GM12878 (cell line): Measurements from ENCODE around the gene EGFR. TPM values are rescaled to one million over a fixed set of nuclear protein-coding genes. Genes with fewer than 3 reads are reported as not detected.

Experiments
- ATAC-seq: fragments of 200-7000 bp; cut with Tn5 transposase; 3 replicates; pipeline ENCODE4 v1.9.1; 2020; ENCODE audit warnings: mild to moderate bottlenecking, moderate library complexity
- BruUV-seq: library from RNA; stranded (reverse); fragments of 400-500 nt; replicated peaks from 2 replicates; lab custom pipeline; 2021; lab: Mats Ljungman, UMichigan
- CTCF ChIA-PET: fragments of 300-600 bp; sonication (Branson Sonifier 250); formaldehyde crosslinking; extraction: SDS; loops from one replicate; lab custom pipeline; 2021; ENCODE audit warnings: inconsistent platforms; lab: Yijun Ruan, JAX
- POLR2A ChIA-PET: fragments of 350-600 bp; formaldehyde crosslinking; extraction: SDS; loops from one replicate; lab custom pipeline; 2021; ENCODE audit warnings: inconsistent platforms; lab: Charles Lee
- RAD21 ChIA-PET: fragments of 300-600 bp; sonication (Branson Sonifier 250); formaldehyde crosslinking; loops from one replicate; lab custom pipeline; 2023; ENCODE audit warnings: antibody characterized with exemption; ENCODE audit not compliant: unreplicated experiment; lab: Charles Lee
- SMC1A ChIA-PET: fragments of 300-600 bp; sonication (Branson Sonifier 250); formaldehyde crosslinking; loops from one replicate; lab custom pipeline; 2023; ENCODE audit not compliant: unreplicated experiment, uncharacterized antibody; lab: Charles Lee
- DNase-seq: peaks from one replicate; pipeline ENCODE4 v3.0.0-alpha.2; 2011; ENCODE audit warnings: low read depth, low spot score
- FAIRE-seq: peaks from 3 replicates; lab custom pipeline; 2011; peaks lifted over from hg19 to GRCh38; lab: Jason Lieb, UNC
- H2AFZ ChIP-seq: 2 replicates; pipeline ENCODE4 v1.6.0; 2011; ENCODE audit warnings: low read depth, low read length, control low read depth; ENCODE audit not compliant: control insufficient read depth
- H3K27ac ChIP-seq: 2 replicates; pipeline ENCODE4 v1.5.1; 2011; ENCODE audit warnings: control low read depth; ENCODE audit not compliant: control insufficient read depth, insufficient read depth
- H3K27me3 ChIP-seq, 2 experiments: replicated peaks in 1 of 2; 2 replicates each; pipeline versions ENCODE4 v1.6.0 to v1.6.1; 2011; ENCODE audit warnings: low read length in 1 of 2; ENCODE audit not compliant: control insufficient read depth in 2 of 2, insufficient read depth in 2 of 2
- H3K36me3 ChIP-seq, 2 experiments: 2 replicates each; pipeline ENCODE4 v1.5.1; 2011; ENCODE audit warnings: low read length in 1 of 2; ENCODE audit not compliant: control insufficient read depth in 2 of 2, insufficient read depth in 2 of 2
- H3K4me1 ChIP-seq: 2 replicates; pipeline ENCODE4 v1.6.1; 2011; ENCODE audit warnings: mild to moderate bottlenecking, low read length, moderate library complexity, mixed read lengths; ENCODE audit not compliant: control insufficient read depth, insufficient read depth
- H3K4me2 ChIP-seq: 2 replicates; pipeline ENCODE4 v1.6.0; 2011; ENCODE audit warnings: control low read depth; ENCODE audit not compliant: control insufficient read depth, insufficient read depth
- H3K4me3 ChIP-seq: fragments of 200-600 bp; sonication (generic); 2 replicates; pipeline ENCODE4 v1.5.1; 2016
- H3K79me2 ChIP-seq: 2 replicates; pipeline ENCODE4 v1.6.0; 2011; ENCODE audit warnings: low read length; ENCODE audit not compliant: control insufficient read depth, insufficient read depth
- H3K9ac ChIP-seq: 2 replicates; pipeline ENCODE4 v1.8.0; 2011; ENCODE audit warnings: low read length, control low read depth, mixed read lengths; ENCODE audit not compliant: control insufficient read depth, insufficient read depth
- H3K9me3 ChIP-seq: replicated peaks from 3 replicates; pipeline ENCODE4 v1.5.1; 2011; ENCODE audit warnings: mild to moderate bottlenecking, low read length; ENCODE audit not compliant: control insufficient read depth, insufficient read depth
- H4K20me1 ChIP-seq: 2 replicates; pipeline ENCODE4 v1.6.0; 2011; ENCODE audit not compliant: control insufficient read depth, insufficient read depth
- BHLHE40 ChIP-seq, 2 experiments: fragments of 450-650 bp in 1 of 2; IDR thresholded peaks; 2 replicates each; pipeline ENCODE4 v1.6.1; 2011 to 2017; ENCODE audit warnings: low read depth in 2 of 2, borderline replicate concordance in 1 of 2, improper control_type of control experiment in 1 of 2, low read length in 1 of 2, mild to moderate bottlenecking in 1 of 2
- CBX5 ChIP-seq: sonication (generic); IDR thresholded peaks from 2 replicates; pipeline ENCODE4 v1.6.1; 2016; ENCODE audit warnings: low read depth, moderate library complexity, mild to moderate bottlenecking, inconsistent platforms
- E2F4 ChIP-seq: IDR thresholded peaks from 2 replicates; pipeline ENCODE4 v1.6.1; 2012; ENCODE audit warnings: low read depth, low read length, improper control_type of control experiment
- POLR2AphosphoS5 ChIP-seq: IDR thresholded peaks from 2 replicates; pipeline ENCODE4 v1.6.1; 2011; ENCODE audit warnings: mild to moderate bottlenecking, low read length, inconsistent platforms
- TARDBP ChIP-seq: IDR thresholded peaks from 2 replicates; pipeline ENCODE4 v1.6.1; 2016; ENCODE audit warnings: borderline replicate concordance
- ZNF274 ChIP-seq: IDR thresholded peaks from one replicate; pipeline ENCODE4 v1.8.0; 2011; ENCODE audit not compliant: insufficient read length, insufficient read depth
- ZSCAN29 ChIP-seq: fragments of 450-650 bp; IDR thresholded peaks from 2 replicates; pipeline ENCODE4 v1.6.1; 2017; ENCODE audit warnings: mild to moderate bottlenecking, moderate library complexity
- WGBS: methylation state at CpG from one replicate; pipeline ENCODE4 v1.1.6; 2016; ENCODE audit warnings: low lambda C conversion rate; ENCODE audit not compliant: insufficient replicate concordance, insufficient coverage; ENCODE audit errors: missing lambda C conversion rate; 5-methylcytosine and 5-hydroxymethylcytosine counted together
- in situ Hi-C: fragments of 300-500 bp; cut with MboI; formaldehyde crosslinking; loops from 9 replicates; pipeline ENCODE4 v1.14.3; 2018; ENCODE audit warnings: mixed read lengths
- intact Hi-C: fragments of 100-400 bp; cut with micrococcal nuclease; formaldehyde crosslinking; loops from one replicate; pipeline ENCODE4 v1.14.2; 2022; ENCODE audit not compliant: unreplicated experiment
- polyA plus RNA-seq, 11 experiments: library from polyadenylated mRNA; depleted of rRNA in 4 of 11; unstranded in 6 of 11; stranded (reverse) in 5 of 11; fragments of >200 nt; fragmentation: Nextera tagmentation in 4 of 11; fragmentation: Illumina TruSeq in 1 of 11; extraction: Ambion mirVana in 4 of 11; extraction: Trizol in 1 of 11; gene quantifications; 1 replicate in 1 of 11; 2 replicates in 10 of 11; pipeline versions ENCODE4 v1.2.1 to v1.2.3, GENCODE V29; 2011 to 2016; ENCODE audit warnings: inconsistent platforms in 2 of 11, missing spikeins in 2 of 11, low read depth in 1 of 11
- total RNA-seq, 4 experiments: library from RNA; depleted of rRNA in 3 of 4; stranded (reverse); fragments of >200 nt in 3 of 4; fragmentation: Illumina TruSeq in 1 of 4; extraction: Trizol in 1 of 4; gene quantifications; 2 replicates each; pipeline versions ENCODE4 v1.2.1 to v1.2.3, GENCODE V29; 2013 to 2021

EGFR gene
- total and polyA plus RNA-seq, 10 of the 15 experiments (the other 5 are each of a cell fraction or from before 2014, with no cell fraction given), result 0.01 to 0.31 TPM; not detected in 8

DNA sequence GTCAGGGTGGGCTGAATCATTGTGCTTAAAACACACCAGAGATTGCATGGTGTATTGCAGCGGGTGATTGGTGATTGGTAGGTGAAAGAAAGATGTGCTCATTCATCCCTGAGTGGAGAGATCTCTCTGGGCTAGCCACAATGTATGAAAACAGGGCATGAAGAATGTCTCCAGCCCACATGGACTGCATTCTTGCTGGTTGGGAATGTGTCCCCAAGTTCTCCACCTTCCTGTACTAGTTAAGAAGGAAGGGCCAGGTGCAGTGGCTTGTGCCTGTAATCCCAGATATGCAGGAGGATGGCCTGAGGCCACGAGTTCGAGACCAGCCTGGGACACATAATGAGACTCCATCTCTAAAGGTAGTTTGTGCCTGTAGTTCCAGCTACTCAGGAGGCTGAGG lies 232.5 kb downstream of the EGFR start (continued):
- no peak for TF ChIP-seq BHLHE40 (IDR thresholded peaks at IDR 0.05; ENCODE audit: borderline replicate concordance in 1 of 2, low read depth in 2 of 2, low read length in 1 of 2)

DNA sequence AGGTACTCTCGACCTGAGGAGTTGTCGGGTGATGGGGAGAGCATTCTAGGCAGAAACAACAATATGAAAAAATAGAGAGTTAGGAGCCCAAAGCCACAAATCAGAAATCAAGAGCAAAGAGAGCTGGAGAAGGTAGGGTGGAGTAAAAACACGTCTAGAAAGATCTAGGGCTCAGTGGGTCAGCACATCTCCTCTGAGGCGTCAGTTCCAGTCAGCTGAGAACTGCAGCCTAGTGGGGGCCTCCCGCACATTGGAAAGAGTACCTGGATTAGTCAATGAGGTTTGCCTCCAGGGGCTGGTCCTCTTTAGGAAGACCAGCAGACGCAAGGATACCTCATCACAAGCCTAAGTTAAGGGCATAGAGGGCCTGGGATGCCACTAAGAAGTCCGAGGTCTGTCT lies 233.1 kb downstream of the EGFR start:
- Histone ChIP-seq H3K4me1 (peaks cover 4% of the 10 kb centered on the region; the same call in 1 of the 2 replicates), H2AFZ (no peak overlapping the region), H3K9me3 (no peaks in the 10 kb centered on the region), H4K20me1 (no peaks in the 10 kb centered on the region), H3K27ac (no peak overlapping the region), H3K79me2 (no peaks in the 10 kb centered on the region), H3K27me3 (peaks cover 0 to 6% of the 10 kb centered on the region in 2 experiments), H3K4me2 (no peak overlapping the region), H3K9ac (no peak overlapping the region), H3K4me3 (no peak overlapping the region), H3K36me3 (no peaks in the 10 kb centered on the region)
- RAD21 ChIA-PET, result interaction anchor here (4.3 kb wide), 1 partner anchor 202 kb away, joined by 28 read pairs; no protein-coding TSS in a partner anchor
- ATAC-seq, result no peak
- POLR2A ChIA-PET, result no interaction called here
- TF ChIP-seq POLR2AphosphoS5 (no peak), TARDBP (no peak), CBX5 (no peak), E2F4 (no peak), ZNF274 (no peak), ZSCAN29 (no peak)
- intact Hi-C loops (loop anchor here (5.0 to 10.0 kb wide), 2 partner anchors 110 to 177 kb away; no protein-coding TSS in a partner anchor), in situ Hi-C loops (loop anchor here (5.0 kb wide), 1 partner anchor 480 kb away; no protein-coding TSS in a partner anchor)
- 22% methylated on average over 7 of the region's 7 CpGs for WGBS
- FAIRE-seq, result no peak
- no peak for DNase-seq
- SMC1A ChIA-PET, result interaction anchor here (1.0 to 1.4 kb wide), 4 partner anchors 8 to 463 kb away, joined by 3 read pairs; no protein-coding TSS in a partner anchor
- BruUV-seq, result no TSS peak
- CTCF ChIA-PET, result interaction anchor here (0.9 to 5.5 kb wide), 3 partner anchors 411 to 478 kb away, joined by 3 to 82 read pairs (median 12); no protein-coding TSS in a partner anchor
